HL-60 (cell line): ENCODE data around the gene ARL5C.
"Not testable (repeated sequence)": the region's sequence is repeated elsewhere in the genome, so short reads cannot be mapped to it uniquely, and the experiment has no call there.

ENCODE experiments used
- DNase-seq, 2 experiments: peaks; one replicate each; pipeline ENCODE4 v3.0.0-alpha.2; 2010 to 2020; ENCODE audit warnings: low read depth in 1 of 2, low spot score in 1 of 2
- H3K27ac ChIP-seq: fragments of 250-450 bp; sonication (Bioruptor Pico); replicated peaks from 2 replicates; pipeline ENCODE4 v1.5.1; 2020; ENCODE audit warnings: mild to moderate bottlenecking, moderate library complexity
- H3K27me3 ChIP-seq: fragments of 250-450 bp; sonication (Bioruptor Pico); 2 replicates; pipeline ENCODE4 v1.5.1; 2021; ENCODE audit warnings: mild to moderate bottlenecking, moderate library complexity; ENCODE audit not compliant: insufficient read depth, poor library complexity, severe bottlenecking
- H3K4me3 ChIP-seq: replicated peaks from 2 replicates; pipeline ENCODE4 v1.5.1; 2011; ENCODE audit warnings: mild to moderate bottlenecking, control low read depth, low read length; ENCODE audit not compliant: insufficient read depth
- GABPA ChIP-seq: IDR thresholded peaks from 2 replicates; pipeline ENCODE4 v1.6.1; 2012; ENCODE audit warnings: low read depth
- POLR2AphosphoS5 ChIP-seq: IDR thresholded peaks from 2 replicates; pipeline ENCODE4 v1.6.1; 2012; ENCODE audit warnings: low read depth
- SPI1 ChIP-seq: IDR thresholded peaks from 2 replicates; pipeline ENCODE4 v1.6.1; 2012; ENCODE audit warnings: low read depth, mild to moderate bottlenecking, borderline replicate concordance
- TF ChIP-seq, protein P1 (sequence below): IDR thresholded peaks from 2 replicates; pipeline ENCODE4 v1.6.1; 2012; ENCODE audit warnings: low read depth; ENCODE audit not compliant: insufficient replicate concordance
- TF ChIP-seq, protein P2 (sequence below): IDR thresholded peaks from one replicate; pipeline ENCODE4 v1.5.1; 2011; ENCODE audit warnings: low read length, control low read depth, inconsistent platforms; ENCODE audit not compliant: insufficient read depth

The ARL5C gene

DNA sequence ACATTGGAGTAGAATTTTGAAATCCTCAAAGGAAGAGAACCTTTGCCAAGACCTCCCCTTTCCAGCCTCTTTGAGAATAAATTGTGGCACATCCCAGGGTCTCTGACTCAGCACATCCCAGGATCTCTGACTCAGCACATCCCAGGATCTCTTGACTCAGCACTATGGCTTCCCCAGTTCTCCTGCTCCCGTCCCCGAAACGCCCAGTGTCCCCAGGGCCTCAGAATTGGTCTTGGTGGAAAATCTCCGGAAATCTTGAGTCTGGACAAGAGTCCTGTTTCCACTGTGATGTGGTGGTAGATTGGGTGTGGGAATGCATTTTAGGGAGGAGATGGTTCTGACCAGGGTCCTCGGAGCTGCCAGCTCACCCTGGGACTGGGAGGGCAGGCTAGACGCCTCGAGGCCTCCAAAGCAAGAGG lies 33.8 kb downstream of the ARL5C start:
- TF ChIP-seq, protein P1, sequence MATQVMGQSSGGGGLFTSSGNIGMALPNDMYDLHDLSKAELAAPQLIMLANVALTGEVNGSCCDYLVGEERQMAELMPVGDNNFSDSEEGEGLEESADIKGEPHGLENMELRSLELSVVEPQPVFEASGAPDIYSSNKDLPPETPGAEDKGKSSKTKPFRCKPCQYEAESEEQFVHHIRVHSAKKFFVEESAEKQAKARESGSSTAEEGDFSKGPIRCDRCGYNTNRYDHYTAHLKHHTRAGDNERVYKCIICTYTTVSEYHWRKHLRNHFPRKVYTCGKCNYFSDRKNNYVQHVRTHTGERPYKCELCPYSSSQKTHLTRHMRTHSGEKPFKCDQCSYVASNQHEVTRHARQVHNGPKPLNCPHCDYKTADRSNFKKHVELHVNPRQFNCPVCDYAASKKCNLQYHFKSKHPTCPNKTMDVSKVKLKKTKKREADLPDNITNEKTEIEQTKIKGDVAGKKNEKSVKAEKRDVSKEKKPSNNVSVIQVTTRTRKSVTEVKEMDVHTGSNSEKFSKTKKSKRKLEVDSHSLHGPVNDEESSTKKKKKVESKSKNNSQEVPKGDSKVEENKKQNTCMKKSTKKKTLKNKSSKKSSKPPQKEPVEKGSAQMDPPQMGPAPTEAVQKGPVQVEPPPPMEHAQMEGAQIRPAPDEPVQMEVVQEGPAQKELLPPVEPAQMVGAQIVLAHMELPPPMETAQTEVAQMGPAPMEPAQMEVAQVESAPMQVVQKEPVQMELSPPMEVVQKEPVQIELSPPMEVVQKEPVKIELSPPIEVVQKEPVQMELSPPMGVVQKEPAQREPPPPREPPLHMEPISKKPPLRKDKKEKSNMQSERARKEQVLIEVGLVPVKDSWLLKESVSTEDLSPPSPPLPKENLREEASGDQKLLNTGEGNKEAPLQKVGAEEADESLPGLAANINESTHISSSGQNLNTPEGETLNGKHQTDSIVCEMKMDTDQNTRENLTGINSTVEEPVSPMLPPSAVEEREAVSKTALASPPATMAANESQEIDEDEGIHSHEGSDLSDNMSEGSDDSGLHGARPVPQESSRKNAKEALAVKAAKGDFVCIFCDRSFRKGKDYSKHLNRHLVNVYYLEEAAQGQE, result no peak
- TF ChIP-seq, protein P2, sequence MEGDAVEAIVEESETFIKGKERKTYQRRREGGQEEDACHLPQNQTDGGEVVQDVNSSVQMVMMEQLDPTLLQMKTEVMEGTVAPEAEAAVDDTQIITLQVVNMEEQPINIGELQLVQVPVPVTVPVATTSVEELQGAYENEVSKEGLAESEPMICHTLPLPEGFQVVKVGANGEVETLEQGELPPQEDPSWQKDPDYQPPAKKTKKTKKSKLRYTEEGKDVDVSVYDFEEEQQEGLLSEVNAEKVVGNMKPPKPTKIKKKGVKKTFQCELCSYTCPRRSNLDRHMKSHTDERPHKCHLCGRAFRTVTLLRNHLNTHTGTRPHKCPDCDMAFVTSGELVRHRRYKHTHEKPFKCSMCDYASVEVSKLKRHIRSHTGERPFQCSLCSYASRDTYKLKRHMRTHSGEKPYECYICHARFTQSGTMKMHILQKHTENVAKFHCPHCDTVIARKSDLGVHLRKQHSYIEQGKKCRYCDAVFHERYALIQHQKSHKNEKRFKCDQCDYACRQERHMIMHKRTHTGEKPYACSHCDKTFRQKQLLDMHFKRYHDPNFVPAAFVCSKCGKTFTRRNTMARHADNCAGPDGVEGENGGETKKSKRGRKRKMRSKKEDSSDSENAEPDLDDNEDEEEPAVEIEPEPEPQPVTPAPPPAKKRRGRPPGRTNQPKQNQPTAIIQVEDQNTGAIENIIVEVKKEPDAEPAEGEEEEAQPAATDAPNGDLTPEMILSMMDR, result no peak
- TF ChIP-seq POLR2AphosphoS5 (no peak), SPI1 (no peak), GABPA (no peak)
- no peak overlapping the region for H3K27ac ChIP-seq
- DNase-seq, result no peak
- no peak overlapping the region for H3K4me3 ChIP-seq
- no peaks in the 10 kb centered on the region for H3K27me3 ChIP-seq

DNA sequence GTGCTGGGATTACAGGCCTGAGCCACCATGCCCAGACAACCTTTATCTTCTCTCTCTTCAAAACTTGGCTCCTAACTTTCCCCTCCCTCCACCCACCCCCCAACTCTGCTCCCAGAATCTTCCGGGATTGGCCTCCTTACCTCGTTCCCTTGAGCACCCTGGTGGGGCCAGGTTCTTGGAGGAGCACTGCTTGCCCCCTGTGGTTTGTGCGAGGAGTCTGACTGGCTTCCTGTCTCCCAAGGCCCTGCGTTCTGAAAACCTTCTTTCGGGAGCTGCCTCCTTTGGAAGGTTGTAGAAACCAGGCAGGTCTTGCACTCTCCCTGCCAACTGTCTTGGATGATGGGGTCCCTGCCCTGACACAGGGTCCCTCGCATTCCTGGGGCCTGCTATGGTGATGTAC lies 34.3 kb downstream of the ARL5C start:
- Histone ChIP-seq H3K4me3 (no peak overlapping the region), H3K27ac (no peak overlapping the region), H3K27me3 (no peaks in the 10 kb centered on the region)
- TF ChIP-seq SPI1 (no peak), GABPA (no peak)
- TF ChIP-seq, protein P2, result no peak
- no peak for DNase-seq

DNA sequence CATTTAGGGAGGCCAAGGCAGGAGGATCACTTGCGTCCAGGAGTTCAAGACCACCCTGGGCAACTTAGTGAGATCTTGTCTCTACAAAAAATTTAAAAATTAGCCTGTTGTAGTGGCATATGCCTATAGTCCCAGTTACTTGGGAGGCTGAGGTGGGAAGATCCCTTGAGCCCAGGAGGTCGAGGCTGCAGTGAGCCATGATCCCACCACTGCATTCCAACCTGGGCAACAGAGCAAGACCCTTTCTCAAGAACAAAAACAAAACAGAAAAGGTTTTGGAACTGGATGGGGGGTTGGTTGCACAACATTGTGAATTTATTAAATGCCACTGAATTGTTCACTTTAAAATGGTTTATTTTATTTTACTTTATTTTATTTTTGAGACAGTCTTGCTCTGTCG lies 35.8 kb downstream of the ARL5C start:
- no peak for DNase-seq
- Histone ChIP-seq H3K27ac (no peak overlapping the region), H3K4me3 (no peak overlapping the region), H3K27me3 (no peaks in the 10 kb centered on the region)
- TF ChIP-seq, protein P1, result no peak
- TF ChIP-seq SPI1 (no peak), GABPA (no peak)
- TF ChIP-seq, protein P2, result no peak

DNA sequence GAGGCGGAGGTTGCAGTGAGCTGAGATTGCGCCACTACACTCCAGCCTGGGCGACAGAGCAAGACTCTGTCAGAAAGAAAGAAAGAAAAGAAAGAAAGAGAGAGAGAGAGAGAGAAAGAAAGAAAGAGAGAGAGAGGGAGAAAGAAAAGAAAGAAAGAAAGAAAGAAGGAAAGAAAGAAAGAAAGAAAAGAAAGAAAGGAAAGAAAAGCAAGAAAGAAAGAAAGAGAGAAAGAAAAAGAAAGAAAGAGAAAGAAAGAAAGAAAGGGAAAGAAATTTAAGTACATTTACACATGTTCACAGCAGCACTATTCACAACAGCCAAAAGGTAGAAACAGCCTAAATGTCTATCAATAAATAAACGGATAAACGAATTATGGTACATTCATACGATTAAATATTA lies 36.4 kb downstream of the ARL5C start:
- not testable (repeated sequence) for DNase-seq, H3K27ac ChIP-seq, H3K4me3 ChIP-seq, H3K27me3 ChIP-seq
